Tibial nerve (tissue), 4 donors: ENCODE data around the gene TNIK.

Experiments used
- EP300 ChIP-seq, 2 donors: sonication (generic); formaldehyde crosslinking; IDR thresholded peaks; one replicate each; pipeline ENCODE4 v1.6.1; 2017; ENCODE audit warnings: antibody characterized with exemption in 2 of 2, mild to moderate bottlenecking in 1 of 2
- POLR2A ChIP-seq, 2 donors: fragments of 450-650 bp; IDR thresholded peaks; one replicate each; pipeline ENCODE4 v1.6.1; 2017; ENCODE audit warnings: antibody characterized with exemption in 2 of 2, mild to moderate bottlenecking in 2 of 2, moderate library complexity in 2 of 2
- TF ChIP-seq, protein P1 (sequence below), 5 experiments: fragments of 200-600 bp in 3 of 5; fragments of 450-650 bp in 2 of 5; sonication (generic) in 3 of 5; IDR thresholded peaks; one replicate each; pipeline ENCODE4 v1.5.1; 2016 to 2019; ENCODE audit warnings: antibody characterized with exemption in 5 of 5, mild to moderate bottlenecking in 3 of 5, moderate library complexity in 2 of 5

DNA sequence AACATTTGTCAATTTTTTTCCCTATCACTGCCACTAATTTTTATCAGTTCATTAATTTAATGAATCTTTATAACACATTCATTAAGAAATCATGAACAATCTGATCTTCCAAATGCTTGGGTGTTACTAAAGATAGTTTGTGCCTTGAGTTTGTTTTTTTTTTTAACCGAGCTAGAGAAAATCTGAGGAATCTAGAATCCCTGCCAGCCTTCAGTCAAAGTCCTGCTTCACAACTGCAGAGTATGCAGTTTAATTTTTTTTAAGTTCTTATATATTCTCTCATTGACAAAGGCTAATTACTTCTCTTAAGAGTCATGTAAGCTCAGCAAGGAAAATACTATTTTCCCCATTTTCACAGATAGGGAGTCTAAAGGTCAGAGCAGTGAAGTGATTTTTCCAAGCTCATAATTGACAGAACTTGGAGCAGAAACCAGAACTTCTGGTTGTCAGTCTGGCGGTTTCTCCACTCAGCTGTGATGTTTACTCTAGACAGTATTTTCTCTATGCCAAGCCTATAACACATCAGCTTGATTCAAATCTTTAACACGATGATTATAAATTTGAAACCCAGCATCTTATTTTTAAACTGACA is 55.7 kb downstream of the TNIK start:
- TF ChIP-seq, protein P1, sequence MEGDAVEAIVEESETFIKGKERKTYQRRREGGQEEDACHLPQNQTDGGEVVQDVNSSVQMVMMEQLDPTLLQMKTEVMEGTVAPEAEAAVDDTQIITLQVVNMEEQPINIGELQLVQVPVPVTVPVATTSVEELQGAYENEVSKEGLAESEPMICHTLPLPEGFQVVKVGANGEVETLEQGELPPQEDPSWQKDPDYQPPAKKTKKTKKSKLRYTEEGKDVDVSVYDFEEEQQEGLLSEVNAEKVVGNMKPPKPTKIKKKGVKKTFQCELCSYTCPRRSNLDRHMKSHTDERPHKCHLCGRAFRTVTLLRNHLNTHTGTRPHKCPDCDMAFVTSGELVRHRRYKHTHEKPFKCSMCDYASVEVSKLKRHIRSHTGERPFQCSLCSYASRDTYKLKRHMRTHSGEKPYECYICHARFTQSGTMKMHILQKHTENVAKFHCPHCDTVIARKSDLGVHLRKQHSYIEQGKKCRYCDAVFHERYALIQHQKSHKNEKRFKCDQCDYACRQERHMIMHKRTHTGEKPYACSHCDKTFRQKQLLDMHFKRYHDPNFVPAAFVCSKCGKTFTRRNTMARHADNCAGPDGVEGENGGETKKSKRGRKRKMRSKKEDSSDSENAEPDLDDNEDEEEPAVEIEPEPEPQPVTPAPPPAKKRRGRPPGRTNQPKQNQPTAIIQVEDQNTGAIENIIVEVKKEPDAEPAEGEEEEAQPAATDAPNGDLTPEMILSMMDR (IDR thresholded peaks at IDR 0.05) = no peak
- no peak for TF ChIP-seq POLR2A (IDR thresholded peaks at IDR 0.05)
- TF ChIP-seq EP300 (IDR thresholded peaks at IDR 0.05) = no peak
